ENCODE data around the gene SLC16A7.

DNA sequence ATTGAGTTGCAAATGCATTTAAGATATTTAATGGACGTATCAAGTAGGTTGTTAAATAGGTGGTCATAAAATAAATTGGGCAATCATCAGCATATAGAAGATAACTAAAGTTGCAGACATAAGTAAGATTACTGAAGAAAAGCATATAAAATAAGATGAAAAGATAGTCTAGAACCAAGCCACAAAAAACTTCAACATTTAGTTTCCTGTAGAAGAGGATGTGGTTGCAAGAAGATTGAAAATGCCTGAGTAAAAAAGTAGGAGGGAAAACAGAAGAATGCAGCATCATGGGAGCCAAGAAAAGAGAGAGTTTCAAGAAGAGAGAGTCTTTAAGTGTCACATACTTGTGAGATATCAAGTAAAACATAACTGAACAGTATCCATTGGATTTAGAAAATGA, 17.6 kb upstream of the SLC16A7 start:
- no peak for TF ChIP-seq POLR2AphosphoS5 (IDR thresholded peaks at IDR 0.05; ENCODE audit: insufficient read depth in 1 of 2, low read depth in 1 of 2)
- TF ChIP-seq, protein P1, sequence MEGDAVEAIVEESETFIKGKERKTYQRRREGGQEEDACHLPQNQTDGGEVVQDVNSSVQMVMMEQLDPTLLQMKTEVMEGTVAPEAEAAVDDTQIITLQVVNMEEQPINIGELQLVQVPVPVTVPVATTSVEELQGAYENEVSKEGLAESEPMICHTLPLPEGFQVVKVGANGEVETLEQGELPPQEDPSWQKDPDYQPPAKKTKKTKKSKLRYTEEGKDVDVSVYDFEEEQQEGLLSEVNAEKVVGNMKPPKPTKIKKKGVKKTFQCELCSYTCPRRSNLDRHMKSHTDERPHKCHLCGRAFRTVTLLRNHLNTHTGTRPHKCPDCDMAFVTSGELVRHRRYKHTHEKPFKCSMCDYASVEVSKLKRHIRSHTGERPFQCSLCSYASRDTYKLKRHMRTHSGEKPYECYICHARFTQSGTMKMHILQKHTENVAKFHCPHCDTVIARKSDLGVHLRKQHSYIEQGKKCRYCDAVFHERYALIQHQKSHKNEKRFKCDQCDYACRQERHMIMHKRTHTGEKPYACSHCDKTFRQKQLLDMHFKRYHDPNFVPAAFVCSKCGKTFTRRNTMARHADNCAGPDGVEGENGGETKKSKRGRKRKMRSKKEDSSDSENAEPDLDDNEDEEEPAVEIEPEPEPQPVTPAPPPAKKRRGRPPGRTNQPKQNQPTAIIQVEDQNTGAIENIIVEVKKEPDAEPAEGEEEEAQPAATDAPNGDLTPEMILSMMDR (IDR thresholded peaks at IDR 0.05): no peak

Data from vagina (tissue), 2 donors.